ENCODE data around the gene SP3.

GRCh38 chr2:173926875-173927274, 38.3 kb downstream of the SP3 start:
- TF ChIP-seq CTCF (IDR thresholded peaks at IDR 0.05) (no peak), POLR2A (IDR thresholded peaks at IDR 0.05) (no peak)

All from body of pancreas (tissue), 4 donors.